ENCODE data around the gene ANO4.
"Not testable (repeated sequence)": the region's sequence is repeated elsewhere in the genome, so short reads cannot be mapped to it uniquely, and the experiment has no call there.

ANO4 gene

DNA sequence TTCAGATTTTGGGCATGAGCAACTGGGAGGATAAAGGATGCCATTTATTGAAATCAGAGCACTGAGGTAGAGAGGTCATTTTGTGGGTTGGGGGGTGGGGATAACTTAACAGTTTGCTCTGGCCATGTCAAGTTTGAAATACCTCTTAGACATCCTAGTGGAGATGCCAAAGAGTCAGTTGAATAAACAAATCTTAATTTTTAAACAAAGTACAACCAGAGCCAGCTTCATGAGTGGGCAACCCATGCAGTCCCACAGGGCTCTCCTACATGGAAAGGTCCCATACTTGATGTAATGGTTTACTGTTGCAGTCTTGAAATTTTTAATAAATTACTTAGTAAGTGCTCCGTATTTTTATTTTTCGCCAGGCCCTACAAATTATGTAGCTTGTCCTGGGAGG lies 81.2 kb downstream of the ANO4 start:
- DNase-seq = no peak

DNA sequence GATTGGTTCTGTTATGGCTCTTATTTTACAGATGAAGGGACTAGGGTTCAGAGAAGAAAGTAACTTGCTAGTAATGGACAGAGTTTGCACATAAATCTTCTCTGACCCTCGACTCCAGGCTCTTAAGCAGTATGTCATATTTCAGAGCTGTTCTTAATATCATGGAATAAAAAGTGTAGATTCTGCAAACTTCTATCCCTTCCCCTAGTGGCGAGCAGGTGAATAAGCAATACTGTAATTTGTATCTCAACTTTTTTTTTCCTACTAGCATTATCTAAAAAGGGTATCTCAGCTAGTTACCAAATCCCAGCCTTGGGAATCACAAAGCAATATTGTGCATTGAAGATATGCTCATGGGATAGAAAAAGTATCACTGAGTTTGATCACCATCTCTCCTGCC lies 83.2 kb downstream of the ANO4 start:
- DNase-seq = no peak

DNA sequence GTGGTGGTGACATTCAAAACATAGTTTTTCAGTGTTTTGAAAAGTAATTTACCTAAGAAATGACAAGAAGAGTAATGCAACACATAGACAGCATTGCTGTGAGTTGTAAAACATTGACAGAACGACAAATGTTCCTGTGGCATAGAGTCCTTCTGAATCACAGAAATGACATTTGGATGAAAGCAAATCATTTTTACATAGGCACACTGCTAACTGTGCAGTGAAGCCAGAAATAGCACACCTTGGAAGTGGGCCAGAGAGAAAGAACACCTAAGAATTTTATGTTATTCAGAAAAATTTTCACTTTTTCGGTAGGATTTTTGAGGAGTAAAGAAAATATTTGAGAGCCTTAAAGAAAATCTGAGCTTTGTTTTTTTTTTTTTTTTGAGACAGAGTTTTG lies 100.6 kb downstream of the ANO4 start:
- DNase-seq = no peak

DNA sequence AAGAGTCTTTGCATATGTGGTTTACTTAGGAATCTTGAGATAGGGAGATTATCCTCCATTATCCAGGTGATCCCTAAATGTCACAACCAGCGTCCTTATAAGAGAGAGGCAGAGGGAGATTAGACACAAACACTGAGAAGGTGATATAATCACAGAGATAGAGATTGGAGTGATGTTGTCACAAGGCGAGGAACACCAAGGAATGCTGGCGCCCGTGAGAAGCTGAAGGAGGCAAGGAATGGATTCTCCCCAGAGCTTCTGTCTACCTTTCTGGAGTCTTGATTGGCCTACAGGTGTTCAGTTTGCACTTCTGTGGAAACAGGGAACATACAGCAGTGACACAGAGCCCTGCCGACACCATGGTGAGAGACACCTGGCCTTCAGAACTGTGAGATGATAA lies 101.6 kb downstream of the ANO4 start:
- DNase-seq = no peak

DNA sequence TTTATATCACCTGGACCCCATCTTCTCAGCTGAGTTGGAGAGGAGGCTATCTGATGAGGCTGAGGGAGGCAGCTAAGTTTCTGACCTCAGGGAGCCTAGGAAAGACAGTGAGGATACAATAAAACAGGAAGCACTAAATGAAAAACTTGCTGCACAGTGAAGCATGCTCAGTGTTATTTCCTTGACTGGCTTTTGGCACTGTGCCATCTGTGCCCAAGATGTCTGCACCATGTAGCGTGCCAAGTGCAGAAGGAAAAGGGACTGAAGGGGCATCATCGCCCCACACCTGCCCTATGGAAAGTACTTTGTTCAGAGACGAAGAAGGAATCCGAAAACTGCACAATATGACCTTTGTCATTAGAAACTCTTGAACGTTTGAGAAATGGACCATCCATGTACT lies 102.7 kb downstream of the ANO4 start:
- no peak for DNase-seq

DNA sequence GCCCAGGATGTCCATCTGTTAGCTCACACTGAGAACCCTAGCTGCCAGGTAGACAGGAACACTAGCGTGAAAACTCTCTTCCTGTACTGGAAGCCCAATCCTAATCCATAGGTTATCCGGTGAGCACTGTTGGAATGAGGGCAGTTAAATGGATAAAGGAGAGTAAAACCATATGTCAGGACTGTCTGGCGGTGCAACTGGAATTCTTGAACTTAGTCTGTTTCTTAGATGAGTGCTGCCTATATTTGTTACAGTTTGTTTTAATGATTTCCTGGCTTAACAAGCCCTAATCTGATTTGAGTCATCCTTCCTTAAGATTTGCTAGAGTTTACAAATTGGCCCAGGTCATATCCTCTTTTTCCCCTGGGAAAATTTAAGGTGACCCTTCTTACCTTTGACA lies 104.7 kb downstream of the ANO4 start:
- no peak for DNase-seq

DNA sequence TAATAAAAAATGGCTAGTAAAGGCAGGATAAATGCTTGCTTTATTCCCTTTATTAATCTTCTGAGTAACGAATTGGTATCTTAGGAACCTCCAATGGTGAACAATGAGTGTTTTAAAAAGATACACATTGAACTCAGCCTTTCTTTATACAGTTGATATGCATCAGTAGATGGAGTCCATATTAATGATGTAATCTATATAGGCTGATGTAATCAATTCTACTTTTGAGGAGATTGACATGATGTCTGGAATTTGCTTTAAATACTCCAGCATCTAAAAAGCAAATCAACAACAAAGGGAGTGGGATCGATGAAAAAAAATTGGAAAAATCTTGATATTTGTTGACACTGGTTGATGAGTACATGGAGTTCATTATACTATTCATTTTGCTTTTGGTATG lies 106.2 kb downstream of the ANO4 start:
- DNase-seq = no peak

DNA sequence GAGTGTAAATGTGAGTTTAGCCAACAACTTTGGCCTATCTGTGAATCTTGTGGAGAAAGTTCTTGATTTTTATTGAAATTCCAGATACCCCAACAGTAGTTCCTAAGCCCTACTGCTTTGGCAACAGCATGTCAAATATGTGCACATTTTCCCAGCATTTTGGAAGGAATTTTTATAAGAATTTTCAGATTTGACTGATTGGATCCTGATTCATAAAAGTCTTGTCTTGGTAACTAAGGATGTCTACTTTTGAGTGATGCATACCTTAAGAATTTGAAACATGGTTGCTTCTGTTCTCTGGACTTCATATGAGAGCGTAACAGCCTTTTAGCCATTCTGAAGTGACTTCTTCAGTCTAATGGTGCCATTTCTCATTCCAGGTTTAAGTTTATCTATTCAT lies 106.7 kb downstream of the ANO4 start:
- no peak for DNase-seq

DNA sequence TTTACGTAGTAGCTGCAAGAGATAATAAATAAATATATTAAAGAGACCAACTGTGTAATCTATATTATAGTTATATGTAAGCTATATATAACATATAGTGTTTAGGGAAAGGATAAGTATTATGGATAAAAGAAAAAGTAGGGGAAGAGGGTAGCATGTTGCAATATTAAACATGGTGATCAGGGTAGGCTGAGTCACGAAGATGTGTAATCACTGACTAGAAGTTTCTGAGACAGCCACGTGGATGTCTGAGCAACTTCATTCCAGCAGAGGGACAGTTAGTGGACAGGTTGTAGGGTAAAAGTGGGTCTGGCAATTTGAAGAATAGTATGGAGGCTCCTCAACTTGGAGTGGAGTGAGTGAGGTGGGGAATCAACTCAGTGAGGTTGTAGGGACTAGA lies 109.7 kb downstream of the ANO4 start:
- no peak for DNase-seq

DNA sequence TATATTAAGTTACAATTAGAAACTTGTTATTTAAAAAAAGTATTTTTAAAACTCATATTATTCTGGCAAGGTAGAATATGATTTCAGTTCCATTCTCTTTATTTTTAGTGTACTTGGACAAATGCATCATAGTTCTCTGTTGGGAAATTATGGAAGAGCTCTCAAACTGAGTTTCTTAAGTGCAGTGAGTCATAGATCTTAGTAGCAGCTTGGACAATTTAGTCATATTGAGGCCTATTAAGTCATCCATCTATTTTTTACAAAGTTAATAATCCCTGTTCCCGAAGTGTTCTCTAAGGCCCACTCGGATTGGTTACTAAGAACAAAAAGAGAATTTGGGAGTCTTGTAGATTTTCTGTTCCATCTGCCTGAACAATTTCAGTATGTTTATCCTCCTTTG lies 113.9 kb downstream of the ANO4 start:
- DNase-seq = no peak

DNA sequence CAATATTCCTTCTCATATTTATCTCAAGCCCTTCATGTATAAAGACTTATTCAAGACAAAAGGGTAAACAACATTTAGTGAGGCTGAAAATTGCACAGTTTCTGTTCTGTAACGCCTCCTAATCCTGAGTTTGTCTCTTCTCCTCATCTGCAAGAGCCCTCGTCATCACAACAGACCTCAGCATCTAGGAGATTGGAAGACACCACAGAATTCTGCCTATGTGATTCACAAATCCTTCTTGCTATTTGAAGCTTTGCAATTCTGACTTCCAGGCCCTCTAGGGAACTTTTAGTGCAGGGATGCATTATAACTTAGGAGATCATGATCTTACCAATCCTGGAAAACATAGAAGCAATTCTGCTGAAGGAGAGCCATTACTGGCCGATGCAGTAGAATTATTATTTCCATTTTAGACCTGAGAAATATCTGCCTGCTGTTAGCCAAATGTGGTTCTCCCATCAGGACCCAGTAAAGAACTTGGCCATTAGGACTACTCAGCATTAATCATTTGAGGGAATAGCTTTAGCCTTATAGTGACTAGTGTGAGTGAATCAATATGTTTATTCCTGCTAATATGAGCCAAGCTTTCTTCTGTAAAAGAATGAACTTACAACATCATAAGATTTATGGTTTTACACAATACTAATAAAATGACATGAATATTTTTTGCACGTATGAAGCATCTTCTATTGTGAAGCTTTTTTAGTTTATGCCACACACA lies 119.5 kb downstream of the ANO4 start:
- no peak for DNase-seq

DNA sequence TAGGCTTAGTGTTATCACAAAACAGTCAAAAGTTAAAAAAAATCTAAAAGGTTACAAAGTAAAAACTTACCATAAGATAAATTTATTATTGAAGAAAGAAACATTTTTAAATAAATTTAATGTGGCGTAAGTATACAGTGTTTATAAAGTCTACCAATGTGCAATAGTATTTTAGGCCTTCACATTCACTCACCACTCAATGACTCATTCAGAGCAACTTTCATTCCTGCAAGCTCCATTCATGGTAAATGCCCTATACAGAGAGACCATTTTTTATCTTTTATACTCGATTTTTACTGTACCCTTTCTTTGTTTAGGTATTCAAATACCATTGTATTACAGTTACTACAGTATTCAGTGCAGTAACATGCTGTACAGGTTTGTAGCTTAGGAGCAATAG lies 124.5 kb downstream of the ANO4 start:
- DNase-seq = no peak

DNA sequence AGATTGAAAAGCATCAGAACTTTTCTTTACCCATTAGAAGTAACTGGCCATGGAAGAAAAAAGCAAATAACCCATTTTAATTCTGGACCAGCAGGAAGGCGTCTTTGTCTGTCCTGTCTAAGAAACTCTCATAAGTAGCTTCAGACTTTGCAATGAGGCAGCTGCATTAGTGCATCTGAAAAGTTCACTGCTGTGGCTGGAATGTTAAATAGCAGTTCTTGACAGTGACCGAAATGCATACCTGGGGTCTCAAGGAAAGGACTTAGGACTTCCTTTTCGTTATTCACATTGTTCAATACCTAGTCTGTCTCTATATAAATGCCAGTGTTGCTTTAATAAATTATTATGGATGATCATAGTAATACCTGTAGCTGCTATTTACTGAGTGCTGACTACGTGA lies 125.9 kb downstream of the ANO4 start:
- no peak for DNase-seq

DNA sequence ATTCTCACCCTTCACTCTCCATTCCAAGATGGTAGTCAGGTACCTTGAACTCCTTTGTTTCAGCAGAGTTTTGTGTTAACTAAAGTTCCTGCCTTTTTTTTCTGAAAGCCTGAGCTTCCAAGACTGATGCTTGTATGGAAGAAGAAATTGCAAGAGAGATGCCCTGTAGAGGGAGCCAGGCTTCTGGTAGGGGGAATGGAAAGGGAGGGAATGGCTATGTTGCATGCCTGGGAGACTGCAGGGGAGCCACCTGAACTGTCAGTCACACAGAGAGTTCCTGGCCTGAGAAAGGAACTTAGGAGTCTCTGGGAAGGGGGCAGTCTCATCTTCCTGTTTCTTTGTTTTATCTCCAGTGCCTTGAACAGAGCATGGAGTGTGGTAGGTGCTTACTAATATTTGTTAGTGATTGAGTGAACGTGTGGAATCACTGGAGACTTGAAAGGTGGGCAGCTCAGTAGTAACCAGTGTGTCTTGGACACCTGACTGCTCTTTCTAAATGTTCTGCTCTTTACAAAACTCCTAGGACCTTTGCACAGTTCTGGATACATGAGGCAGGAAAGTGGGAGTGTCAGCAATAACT lies 132.2 kb downstream of the ANO4 start:
- no peak for DNase-seq

DNA sequence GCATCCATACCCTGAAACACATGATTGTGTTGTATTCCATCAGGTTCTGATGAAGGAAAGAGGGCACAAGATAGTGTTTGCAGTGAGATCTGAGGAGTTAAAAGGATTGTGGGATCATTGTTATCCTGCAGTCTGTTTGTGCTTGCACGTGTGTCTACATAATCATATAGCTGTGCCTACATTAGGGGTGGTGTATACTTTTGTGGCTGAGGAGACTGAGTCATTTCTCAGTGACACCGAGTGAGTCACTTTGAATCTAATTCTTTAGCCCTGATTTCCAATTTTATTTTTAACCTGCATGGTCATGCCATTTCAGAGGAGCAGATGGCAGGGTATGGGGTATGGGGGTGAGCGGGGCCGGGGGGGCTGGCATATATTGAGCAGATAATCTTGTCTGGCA lies 133.2 kb downstream of the ANO4 start:
- DNase-seq = no peak

DNA sequence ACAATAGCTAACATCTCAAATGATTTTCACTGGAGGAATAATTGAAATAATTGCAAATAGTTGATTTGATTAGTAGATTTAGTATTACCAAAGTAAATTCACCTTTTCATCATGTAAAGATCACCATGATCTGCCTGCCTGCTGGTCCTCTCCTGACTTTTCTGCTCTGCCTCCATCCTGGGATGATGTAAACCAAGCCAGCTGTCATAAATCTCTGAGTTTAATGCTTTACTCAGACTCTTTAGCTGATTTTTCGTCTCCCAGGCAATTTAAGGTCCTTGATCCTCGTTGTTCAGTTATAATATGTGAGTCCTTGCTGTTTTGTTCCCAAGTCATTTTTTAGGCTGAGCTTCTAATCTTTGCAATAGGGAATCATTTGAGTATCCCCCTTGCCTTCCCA lies 138.0 kb downstream of the ANO4 start:
- DNase-seq = no peak

DNA sequence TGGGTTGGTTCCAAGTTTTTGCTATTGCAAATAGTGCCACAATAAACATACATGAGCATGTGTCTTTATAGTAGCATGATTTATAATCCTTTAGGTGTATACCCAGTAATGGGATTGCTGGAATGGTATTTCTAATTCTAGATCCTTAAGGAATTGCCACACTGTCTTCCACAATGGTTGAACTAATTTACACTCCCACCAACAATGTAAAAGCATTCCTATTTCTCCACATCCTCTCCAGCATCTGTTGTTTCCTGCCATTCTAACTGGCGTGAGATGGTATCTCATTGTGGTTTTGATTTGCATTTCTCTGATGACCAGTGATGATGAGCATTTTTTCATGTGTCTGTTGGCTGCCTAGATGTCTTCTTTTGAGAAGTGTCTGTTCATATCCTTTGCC lies 139.0 kb downstream of the ANO4 start:
- not testable (repeated sequence) for DNase-seq

DNA sequence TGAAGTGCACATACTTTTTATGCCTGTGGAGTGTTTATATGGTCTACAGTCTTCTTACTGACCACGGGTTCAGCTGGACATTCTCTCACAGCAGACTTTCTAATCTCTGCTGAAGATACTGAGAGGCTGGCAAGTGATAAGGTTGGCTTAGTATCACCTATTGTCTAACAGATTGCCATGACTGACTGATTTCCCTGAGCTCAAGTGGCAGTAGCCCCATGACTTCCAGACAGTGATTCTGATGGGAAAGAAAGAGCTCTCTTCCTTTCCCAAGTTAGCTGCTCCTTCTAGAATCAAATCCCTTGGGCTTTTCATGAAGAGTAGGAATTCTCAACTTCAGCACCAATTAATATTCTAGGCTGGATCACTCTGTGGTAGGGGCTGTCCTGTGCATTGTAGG lies 141.4 kb downstream of the ANO4 start:
- no peak for DNase-seq

DNA sequence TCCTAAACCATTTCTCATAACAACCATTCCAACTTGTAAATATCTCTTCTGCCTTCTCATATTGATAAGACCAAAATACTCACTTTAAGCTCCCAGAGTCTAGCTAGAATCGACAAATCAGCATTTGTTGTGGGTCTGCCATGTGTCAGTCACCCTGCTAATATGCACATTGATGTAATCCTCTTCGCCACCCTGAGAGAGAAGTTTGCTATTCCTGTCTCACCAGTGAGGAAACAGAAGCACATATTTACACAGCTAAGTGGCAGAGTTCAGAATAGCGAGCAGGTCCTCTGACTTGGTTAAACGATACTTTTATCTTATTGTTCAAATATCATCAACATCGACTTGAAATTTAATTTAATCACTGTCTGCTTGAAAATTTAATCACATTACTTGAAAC lies 142.1 kb downstream of the ANO4 start:
- no peak for DNase-seq

DNA sequence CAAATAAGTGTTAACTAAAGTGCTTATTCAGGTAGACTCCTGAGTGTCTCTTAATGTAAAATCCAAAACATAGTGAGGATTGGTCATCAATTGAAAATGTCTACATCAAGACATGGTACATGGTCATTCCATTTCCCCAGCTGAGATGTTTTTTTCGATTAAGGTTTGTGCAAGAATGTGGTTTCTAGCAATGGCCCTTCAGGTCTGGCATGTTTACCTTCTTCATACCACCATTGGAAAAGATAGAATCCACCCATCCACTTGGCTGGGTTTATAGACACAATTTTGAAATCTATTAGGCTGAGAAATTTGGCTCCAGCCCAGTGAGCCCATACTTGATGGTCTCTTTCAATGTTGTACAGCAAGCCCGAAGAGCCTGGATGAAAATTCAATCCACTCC lies 145.9 kb downstream of the ANO4 start:
- DNase-seq = no peak

DNA sequence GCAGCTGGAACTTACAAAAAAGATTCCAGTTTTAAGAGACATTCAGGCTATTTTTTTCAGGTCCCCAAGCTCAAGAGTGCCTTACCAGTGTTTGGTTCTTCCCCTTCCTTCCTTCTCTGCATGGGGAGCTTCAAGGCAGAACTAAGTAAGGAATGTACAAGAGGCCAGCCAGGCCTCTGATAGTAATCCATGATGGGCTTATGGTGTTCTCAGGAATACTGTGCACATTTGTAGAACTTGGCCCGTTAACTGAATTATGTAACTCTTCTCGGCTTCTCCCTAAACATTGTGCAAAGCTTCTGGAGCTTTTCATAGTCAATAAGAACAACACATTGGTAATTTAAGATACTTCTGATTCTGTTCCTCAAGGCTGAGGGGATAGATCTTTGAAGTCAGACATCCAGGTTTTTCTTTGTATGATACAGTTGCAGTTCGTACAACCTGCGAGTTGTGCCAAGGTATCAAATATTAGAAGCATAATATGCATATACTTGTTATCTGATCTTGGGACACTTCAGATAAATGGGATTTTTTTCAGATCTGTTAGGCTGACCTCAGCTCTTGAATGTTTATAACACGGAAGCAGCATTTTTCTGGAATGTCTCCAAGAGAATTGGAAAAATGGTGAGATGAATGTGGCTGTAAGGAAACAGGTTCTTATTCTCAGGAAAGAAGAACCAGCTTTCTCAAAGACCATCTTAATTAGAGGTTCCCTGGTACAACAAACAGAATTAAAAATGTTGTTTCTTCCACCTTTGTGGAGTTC lies 148.6 kb downstream of the ANO4 start:
- no peak for DNase-seq

DNA sequence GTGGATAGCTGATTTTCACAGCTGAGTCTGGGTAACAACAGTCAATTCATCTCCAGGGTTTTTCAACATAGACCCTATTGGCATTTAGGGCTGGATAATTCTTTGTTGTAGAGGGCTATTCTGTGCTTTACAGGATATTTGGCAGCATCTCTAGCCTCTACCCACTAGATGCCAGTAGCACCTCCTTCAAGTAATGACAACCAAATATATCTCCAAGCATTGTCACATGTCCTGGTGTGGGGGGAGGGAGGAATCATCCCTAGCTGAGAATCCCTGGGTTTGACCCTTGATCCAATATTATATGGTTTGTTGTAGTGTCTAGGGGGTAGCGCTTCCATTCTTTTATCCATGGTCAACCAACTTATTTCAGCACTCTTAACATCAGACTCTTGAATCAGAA lies 157.2 kb downstream of the ANO4 start:
- no peak for DNase-seq

DNA sequence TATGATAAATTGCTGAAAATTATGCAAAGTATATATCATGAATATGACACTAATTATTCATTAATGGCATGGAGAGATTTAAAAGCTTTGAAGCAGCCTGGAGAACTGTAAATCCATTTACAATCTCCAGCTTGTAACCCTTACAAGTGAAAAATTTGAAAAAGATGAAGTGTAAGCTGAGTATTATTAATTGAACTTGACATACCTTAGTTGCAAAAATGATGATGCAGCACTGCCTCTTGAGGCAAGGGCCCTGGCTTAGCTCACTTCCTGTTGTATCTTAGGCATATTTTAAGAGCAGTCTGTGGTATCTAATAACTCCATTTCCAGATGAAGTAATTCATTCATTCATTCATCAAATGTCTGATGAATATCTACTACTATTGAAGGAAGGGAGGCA lies 158.6 kb downstream of the ANO4 start:
- DNase-seq = no peak

DNA sequence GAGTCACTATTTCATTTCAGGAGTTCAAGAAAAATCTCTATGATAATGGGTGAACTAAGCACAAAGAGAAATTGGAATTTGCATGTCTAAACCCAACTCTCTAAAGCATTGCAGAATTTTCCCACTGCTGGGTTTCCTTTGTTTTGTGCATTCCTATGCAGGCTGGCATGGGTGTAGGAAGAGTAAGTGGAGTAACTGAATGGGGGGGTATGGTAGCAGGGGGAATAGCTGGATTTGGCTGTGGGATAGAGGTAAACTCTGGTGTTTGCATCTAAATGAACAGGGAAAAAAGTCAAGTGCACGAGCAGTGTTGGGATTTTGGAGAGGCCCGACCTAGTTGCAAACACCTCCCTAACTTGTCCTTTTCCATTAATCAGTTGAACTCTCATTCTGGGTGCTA lies 159.1 kb downstream of the ANO4 start:
- no peak for DNase-seq

DNA sequence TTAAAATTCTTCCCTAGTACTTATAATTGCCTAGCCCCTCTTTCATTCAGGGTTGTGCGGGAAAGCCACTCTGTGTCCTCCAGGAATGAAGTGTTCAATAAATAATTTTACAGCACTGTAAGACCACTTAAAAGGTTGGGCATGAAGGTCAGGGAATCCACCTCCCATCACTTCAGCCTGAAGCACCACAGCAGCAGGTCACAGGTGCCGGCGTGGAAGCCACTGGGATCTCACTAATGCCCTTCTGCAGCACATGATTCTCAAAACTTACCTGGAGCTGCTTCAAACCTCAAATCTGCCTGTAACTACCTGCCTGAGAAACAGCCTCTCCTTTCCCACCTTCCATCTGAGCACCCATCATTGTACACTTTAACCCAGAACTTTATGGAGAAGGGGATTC lies 159.5 kb downstream of the ANO4 start:
- DNase-seq = no peak
